Fibroblast of upper back skin (primary cell): ENCODE results near the gene CAPZB.

ENCODE experiments used
- DNase-seq: peaks from one replicate; pipeline ENCODE4 v3.0.0-alpha.2; 2013

Gene CAPZB

GRCh38 chr1:19381261-19381660, 104.1 kb downstream of the CAPZB start:
- no peak for DNase-seq

GRCh38 chr1:19377812-19378718, 107.3 kb downstream of the CAPZB start:
- no peak for DNase-seq

GRCh38 chr1:19376428-19377372, 108.6 kb downstream of the CAPZB start:
- no peak for DNase-seq

GRCh38 chr1:19375631-19376400, 109.5 kb downstream of the CAPZB start:
- DNase-seq, result no peak

- DNase-seq, result no peak
Measured at GRCh38 chr1:19374926-19375325, 110.4 kb downstream of the CAPZB start.

- DNase-seq, result no peak
Measured at GRCh38 chr1:19374083-19374801, 111.1 kb downstream of the CAPZB start.

- peak; percentile 59 for DNase-seq
Measured at GRCh38 chr1:19373211-19374082, 111.9 kb downstream of the CAPZB start.

GRCh38 chr1:19372602-19373001, 112.7 kb downstream of the CAPZB start:
- DNase-seq, result peak; percentile 33

- no peak for DNase-seq
Measured at GRCh38 chr1:19372136-19372514, 113.2 kb downstream of the CAPZB start.

- DNase-seq, result no peak
Measured at GRCh38 chr1:19371226-19372135, 113.9 kb downstream of the CAPZB start.

GRCh38 chr1:19370453-19371170, 114.7 kb downstream of the CAPZB start:
- no peak for DNase-seq

GRCh38 chr1:19369396-19370090, 115.8 kb downstream of the CAPZB start:
- no peak for DNase-seq

GRCh38 chr1:19368964-19369363, 116.4 kb downstream of the CAPZB start:
- DNase-seq, result no peak

- DNase-seq, result no peak
Measured at GRCh38 chr1:19368050-19368449, 117.3 kb downstream of the CAPZB start.

- no peak for DNase-seq
Measured at GRCh38 chr1:19367584-19368041, 117.7 kb downstream of the CAPZB start.

- DNase-seq, result no peak
Measured at GRCh38 chr1:19366599-19367536, 118.5 kb downstream of the CAPZB start.

GRCh38 chr1:19365721-19366120, 119.6 kb downstream of the CAPZB start:
- no peak for DNase-seq
